ENCODE measurements around the gene FAM174B.

FAM174B gene

DNA sequence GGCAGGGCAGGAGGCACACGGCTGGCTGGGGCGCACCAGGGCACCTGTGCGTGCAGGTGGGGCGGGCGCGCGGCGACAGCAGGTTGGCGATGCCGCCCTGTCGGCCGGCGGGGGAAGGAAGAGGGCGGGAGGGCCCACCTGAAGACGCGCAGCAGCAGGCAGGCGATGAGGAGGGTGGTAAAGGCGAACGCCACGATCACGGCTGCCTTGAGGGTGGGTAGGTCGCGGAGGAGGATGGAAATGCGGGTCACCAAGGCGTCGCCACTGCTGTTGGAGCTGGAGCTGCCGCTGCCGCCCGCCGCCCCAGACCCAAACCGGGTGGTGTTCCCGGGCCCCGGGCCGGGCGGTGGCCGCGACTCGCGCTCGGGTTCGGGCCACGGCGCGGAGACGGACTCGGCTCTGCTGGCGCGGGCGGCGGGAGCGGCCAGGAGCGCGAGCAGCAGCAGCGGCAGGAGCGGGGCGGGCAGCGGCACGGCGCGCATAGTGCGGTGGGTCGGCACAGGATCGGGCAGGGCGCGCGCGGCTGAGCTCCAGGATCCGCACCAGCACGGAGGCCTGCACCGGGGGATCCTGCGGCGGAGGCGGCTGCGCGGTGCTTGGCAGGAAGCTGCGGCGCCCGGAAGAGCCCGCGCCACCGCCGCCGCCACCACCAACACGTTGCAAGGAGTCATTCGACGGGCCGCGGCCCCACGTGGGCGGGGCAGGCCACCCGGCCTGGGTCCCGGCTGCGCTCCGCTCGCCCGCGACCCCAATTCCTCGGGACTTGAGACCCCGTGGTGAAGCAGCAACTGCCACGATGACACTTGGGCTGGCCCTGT, at the start of gene FAM174B:
Gene FAM174B, minus strand, starts transcription at position 598 of the 818 bp plus-strand sequence.
- TF ChIP-seq GATA1 (IDR thresholded peaks at IDR 0.05; ENCODE audit: low read depth, low read length) (no peak), POLR2A (IDR thresholded peaks at IDR 0.05; ENCODE audit: low read length) (no peak)
- no peak for DNase-seq

DNA sequence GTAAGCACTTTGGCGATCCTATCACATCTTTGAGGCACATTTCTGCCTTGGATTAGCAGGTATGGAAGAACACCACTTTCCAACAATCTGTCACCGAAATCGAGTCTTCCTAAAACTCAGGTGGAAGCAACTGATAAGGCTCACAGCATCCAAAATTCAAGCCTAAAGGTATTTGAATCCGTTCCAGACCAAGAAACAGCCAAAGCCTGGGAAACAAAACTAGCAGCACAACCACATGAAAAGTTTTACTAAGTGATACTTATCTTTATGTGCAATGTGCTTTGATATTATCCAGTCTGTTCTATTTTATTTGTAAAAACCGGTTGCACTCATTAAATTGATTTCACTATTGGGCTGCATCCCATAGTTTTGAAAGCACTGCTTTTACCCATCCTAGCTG, 40.5 kb upstream of the FAM174B start:
- DNase-seq: no peak
- TF ChIP-seq POLR2A (IDR thresholded peaks at IDR 0.05; ENCODE audit: low read length) (no peak), GATA1 (IDR thresholded peaks at IDR 0.05; ENCODE audit: low read depth, low read length) (no peak)

DNA sequence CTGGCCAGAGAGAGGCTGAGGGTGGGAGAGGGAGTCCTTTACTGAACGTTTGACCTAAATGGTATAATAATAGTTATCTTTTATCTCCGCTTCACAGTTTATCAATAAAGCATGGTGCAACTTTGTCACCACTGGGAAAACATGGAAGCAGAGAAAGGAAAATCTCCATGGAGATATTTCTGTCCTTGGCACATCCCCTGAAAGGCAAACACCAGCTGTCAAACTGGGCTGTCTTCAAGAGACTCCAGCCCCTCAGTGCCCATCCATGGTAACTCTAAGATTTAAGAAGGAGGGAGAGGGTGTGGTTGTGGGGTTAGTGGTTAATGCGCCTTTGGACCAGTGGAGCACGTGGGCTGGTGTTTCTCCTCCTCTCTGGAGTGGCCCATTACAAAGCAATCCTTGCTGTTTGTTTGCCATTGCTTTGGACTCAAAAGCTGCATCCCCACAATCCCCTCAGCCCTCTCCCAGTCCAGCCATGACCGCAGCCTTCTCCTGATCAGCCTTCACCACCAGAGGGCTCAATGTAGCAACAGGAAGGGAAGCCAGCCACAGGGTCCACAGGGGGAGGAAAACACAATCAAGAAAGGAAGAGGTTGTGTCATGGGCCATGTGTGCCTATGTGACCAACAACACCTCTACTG, 38.2 kb upstream of the FAM174B start:
- TF ChIP-seq POLR2A (IDR thresholded peaks at IDR 0.05; ENCODE audit: low read length) (no peak), GATA1 (IDR thresholded peaks at IDR 0.05; ENCODE audit: low read depth, low read length) (no peak)
- DNase-seq: peak; percentile 10 to 19

DNA sequence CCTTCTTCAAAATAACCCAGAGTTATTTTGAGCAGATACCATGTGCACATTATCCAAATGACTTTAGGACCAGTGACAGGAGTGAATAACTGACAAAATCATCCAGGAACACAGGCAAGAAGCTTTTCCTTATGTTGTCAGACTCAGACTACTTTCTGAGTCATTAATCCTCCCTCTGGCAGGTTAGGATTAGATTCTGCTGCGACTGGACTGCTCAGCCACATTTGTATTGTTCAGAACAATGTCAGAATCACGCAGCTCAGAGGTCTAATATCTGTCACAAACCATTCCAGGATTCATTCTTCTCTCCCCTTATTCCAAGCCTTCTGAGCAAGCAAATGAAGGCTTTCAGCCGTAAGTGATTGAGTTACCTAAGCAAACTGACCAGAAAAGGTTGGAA, 34.8 kb upstream of the FAM174B start:
- no peak for TF ChIP-seq GATA1 (IDR thresholded peaks at IDR 0.05; ENCODE audit: low read depth, low read length)
- no peak for TF ChIP-seq POLR2A (IDR thresholded peaks at IDR 0.05; ENCODE audit: low read length)
- no peak for DNase-seq

DNA sequence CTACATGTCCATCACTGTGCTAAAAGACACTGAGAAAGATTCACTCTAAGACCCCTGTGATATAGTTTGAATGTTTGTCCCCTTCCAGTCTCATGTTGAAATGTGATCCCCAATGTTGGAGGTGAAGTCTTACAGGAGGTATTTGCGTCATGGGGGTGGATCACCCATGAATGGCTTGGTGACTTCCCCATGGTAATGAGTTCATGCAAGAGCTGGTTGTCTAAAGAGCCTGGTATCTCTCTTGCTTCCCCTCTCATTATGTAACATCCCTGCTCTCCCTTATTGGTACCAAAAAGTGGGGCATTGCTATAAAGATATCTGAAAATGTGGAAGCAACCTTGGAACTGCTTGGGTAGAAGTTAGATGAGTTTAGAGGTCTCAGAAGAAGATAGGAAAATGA, 32.2 kb upstream of the FAM174B start:
- TF ChIP-seq POLR2A (IDR thresholded peaks at IDR 0.05; ENCODE audit: low read length) (no peak), GATA1 (IDR thresholded peaks at IDR 0.05; ENCODE audit: low read depth, low read length) (no peak)
- no peak for DNase-seq

DNA sequence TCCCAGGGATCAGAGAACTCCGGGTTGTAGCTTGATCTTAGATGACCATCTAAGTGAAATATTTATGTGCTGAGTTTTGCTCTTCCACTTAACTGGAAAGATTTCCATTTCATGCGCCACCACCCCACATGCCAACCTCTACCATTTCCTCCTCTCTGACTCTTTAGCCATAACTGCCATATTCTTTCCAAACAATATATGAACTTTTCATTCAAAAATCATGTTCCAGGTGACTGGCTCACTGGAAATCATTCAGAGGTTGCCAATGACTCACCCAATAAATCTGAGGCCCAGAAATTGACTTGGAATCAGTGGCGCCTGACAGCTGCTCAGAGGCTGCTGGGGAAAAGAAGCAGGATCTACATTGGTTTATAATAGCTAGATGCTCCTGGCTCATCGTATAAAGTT, 31.6 kb upstream of the FAM174B start:
- TF ChIP-seq GATA1 (IDR thresholded peaks at IDR 0.05; ENCODE audit: low read depth, low read length) (no peak), POLR2A (IDR thresholded peaks at IDR 0.05; ENCODE audit: low read length) (no peak)
- no peak for DNase-seq

DNA sequence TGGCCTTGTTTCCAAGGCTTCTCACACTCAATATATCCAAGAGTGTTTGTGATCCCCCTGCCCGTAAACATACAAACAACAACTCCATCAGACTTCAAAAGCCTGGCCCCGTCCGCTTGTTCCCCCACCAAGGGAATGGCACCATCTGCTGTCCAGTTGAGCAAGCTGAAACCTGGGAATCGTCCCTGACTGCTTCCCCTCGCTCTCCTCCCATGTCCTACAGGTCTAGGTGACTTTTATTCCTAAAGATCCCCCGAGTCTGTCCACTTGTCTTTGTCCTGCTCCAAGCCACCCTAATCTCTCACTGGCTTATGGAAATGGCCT, 27.9 kb upstream of the FAM174B start:
- TF ChIP-seq POLR2A (IDR thresholded peaks at IDR 0.05; ENCODE audit: low read length): no peak
- no peak for TF ChIP-seq GATA1 (IDR thresholded peaks at IDR 0.05; ENCODE audit: low read depth, low read length)

DNA sequence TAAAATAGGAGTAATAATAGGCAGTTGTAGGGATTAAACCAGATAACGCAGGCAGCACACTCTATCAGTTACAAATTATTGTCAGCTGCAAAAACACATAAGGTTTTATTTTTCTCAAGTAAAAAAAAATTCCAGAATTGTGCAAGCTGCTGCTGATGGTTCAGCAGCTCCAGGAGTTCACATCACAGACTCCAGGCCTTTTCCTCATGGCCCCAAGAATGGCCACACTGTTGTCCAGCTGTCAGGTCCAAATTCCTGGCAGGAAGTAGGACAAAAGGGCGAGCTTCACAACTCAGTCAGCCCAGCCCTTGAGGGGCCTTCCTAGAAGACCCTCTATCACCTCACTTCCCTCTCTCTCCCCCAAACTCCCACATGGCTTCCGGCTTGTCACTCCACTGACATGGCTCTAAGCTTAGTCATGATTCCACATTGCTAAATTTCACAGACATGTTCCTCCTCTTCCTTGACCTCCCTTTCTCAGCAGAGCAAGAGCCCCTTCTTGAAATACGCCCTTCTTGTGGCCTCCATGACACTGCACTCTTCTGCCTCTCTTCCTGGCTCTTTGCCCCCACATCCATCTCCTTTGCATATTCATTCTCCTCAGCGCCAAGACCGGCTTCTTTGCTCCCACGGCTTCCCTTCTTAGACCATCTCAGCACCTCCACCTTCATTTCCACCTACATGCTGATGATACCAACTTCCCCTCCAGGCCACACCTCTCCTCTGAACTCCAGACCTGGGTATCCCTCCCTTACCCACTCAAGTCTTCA, 27.4 kb upstream of the FAM174B start:
- TF ChIP-seq POLR2A (IDR thresholded peaks at IDR 0.05; ENCODE audit: low read length): no peak
- TF ChIP-seq GATA1 (IDR thresholded peaks at IDR 0.05; ENCODE audit: low read depth, low read length): no peak
- DNase-seq: no peak

More for the DNA sequence above, 27.9 kb upstream of the FAM174B start:
- no peak for DNase-seq

DNA sequence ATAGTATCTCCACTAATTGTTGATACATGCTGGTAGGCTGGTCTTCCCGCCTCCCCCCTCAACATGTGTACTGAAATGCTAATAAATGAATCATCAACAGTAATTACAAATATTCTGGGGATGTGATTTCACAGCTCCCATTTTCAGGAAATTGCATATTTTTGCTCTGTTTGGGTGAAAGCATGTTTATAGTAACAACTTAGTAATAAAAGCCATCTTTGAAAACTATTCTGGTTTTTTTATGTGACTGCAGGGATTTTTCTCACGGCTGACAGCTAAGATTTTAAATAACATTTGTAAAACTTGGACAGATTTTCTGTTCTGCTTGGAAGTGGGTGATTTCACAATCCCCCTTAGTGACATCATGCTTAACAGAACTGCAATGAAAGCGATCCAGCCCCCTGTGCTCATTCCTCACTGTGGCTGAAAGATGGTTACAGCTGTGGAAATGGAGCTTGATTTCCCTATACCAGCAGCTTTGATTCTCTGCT, 25.6 kb upstream of the FAM174B start:
- no peak for DNase-seq
- TF ChIP-seq POLR2A (IDR thresholded peaks at IDR 0.05; ENCODE audit: low read length): no peak

DNA sequence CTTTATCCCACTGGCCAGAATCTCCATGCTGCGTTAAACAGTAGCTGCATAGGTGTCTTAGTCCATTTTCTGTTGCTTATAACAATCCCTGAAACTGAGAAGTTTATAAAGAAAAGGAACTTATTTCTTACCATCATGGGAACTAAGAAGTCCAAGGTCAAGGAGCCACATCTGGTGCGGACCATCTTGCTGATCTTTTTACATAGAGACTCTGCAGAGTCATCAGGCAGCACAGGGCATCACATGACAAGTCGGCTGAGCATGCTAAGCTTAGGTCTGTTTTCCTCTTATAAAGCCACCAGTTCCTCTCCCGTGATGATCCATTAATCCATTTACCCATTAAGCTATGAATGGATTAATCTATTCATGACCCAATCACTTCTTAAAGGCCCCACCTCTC, 22.4 kb upstream of the FAM174B start:
- DNase-seq: no peak
- TF ChIP-seq GATA1 (IDR thresholded peaks at IDR 0.05; ENCODE audit: low read depth, low read length) (no peak), POLR2A (IDR thresholded peaks at IDR 0.05; ENCODE audit: low read length) (no peak)

DNA sequence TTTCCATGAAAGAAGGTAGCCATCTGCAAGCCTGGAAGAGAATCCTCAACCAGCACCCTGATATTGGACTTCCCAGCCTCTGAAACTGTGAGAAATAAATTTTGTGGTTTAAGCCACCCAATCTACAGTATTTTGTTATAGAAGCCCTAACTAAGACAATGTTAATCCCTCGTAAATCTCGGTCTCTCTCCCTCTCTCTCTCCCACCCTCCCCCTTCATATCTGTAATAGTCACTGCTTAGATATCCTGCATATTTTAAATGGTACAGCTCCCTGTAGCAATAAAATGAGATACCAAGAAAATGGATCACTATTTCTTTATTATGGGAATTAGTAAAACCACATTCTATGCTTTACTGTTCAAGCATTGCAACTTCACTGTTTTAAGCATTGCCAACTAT, 21.0 kb upstream of the FAM174B start:
- TF ChIP-seq POLR2A (IDR thresholded peaks at IDR 0.05; ENCODE audit: low read length) (no peak), GATA1 (IDR thresholded peaks at IDR 0.05; ENCODE audit: low read depth, low read length) (no peak)
- DNase-seq: no peak

DNA sequence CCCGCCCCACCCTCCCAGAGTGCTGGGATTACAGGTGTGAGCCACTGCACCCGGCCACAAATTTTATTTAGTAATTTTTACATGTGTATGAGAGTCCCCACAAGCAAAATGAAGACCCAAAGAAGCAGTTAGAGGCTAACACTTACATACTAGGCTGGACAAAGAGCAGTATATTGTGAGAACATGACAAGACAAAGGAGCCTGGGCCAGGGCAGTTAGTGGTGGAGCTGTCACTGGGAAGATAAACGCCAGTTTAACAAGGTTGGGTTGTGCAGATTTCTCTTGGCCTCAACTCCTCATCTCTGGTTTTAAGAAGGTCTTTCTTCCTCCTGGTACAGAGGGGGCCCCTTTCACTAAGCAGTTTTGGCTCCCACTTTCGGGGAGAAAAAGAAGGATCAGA, 19.9 kb upstream of the FAM174B start:
- DNase-seq: no peak
- TF ChIP-seq GATA1 (IDR thresholded peaks at IDR 0.05; ENCODE audit: low read depth, low read length) (no peak), POLR2A (IDR thresholded peaks at IDR 0.05; ENCODE audit: low read length) (no peak)

DNA sequence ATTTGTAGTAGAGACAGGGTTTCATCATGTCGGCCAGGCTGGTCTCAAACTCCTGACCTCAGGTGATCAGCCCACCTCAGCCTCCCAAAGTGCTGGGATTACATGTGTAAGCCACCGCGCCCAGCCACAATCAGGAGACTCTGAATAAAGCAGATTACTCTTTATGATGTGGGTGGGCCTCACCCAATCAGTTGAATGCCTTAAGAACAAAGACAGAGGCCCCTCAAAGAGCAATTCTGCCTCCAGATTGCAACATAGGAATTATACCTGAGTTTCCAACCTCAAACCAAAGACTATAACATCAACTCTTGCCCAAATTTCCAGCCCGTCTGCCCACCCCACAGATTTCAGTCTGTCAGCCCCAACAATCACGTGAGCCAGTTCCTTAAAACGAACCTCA, 18.8 kb upstream of the FAM174B start:
- TF ChIP-seq GATA1 (IDR thresholded peaks at IDR 0.05; ENCODE audit: low read depth, low read length): no peak
- TF ChIP-seq POLR2A (IDR thresholded peaks at IDR 0.05; ENCODE audit: low read length): no peak
- no peak for DNase-seq

DNA sequence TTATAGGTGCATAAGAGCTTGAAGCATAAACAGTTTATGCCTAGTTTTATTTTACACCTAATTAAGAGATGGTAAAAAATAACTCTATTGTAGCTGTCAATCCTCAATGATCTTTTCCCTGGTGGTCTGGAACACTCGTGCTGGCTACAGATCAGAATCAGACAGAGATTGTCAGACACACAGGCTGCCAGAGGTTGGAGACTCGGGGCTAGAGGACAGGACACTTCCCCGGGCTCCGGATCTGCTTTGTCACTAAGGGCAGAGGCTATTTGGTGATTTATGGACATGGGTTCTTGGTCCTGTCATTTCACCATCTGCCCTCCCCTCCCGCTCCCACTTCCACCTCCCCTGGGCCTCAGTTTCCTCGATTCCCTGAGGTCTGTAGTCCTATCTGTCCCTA, 16.5 kb upstream of the FAM174B start:
- TF ChIP-seq POLR2A (IDR thresholded peaks at IDR 0.05; ENCODE audit: low read length) (no peak), GATA1 (IDR thresholded peaks at IDR 0.05; ENCODE audit: low read depth, low read length) (no peak)
- no peak for DNase-seq
